Tibial nerve (tissue), 4 donors: ENCODE measurements around the gene LIN37. TPM values are rescaled to one million over a fixed set of nuclear protein-coding genes. Genes with fewer than 3 reads are reported as not detected.
A peak's percentile ranks its signal among the peaks of the same experiment; 100 is the strongest.

Experiments used
- DNase-seq, 2 donors: peaks; one replicate each; pipeline ENCODE4 v3.0.0-alpha.2; 2019; ENCODE audit warnings: low spot score in 2 of 2
- H3K27ac ChIP-seq, 4 donors: fragments of 200-600 bp; sonication (generic) in 3 of 4; one replicate each; pipeline ENCODE4 v1.5.1; 2017 to 2019; ENCODE audit warnings: mild to moderate bottlenecking in 1 of 4
- H3K27me3 ChIP-seq, 2 donors: fragments of 200-600 bp; sonication (generic) in 1 of 2; one replicate each; pipeline versions ENCODE4 v1.5.1 to v1.6.0; 2017 to 2019
- H3K36me3 ChIP-seq, 3 donors: fragments of 200-600 bp; sonication (generic); one replicate each; pipeline ENCODE4 v1.5.1; 2018 to 2019
- H3K4me1 ChIP-seq, 4 donors: fragments of 200-600 bp; sonication (generic) in 3 of 4; one replicate each; pipeline ENCODE4 v1.5.1; 2017 to 2019
- H3K4me3 ChIP-seq, 4 donors: fragments of 200-600 bp; sonication (generic) in 3 of 4; one replicate each; pipeline ENCODE4 v1.5.1; 2017 to 2019; ENCODE audit warnings: mild to moderate bottlenecking in 1 of 4, moderate library complexity in 1 of 4
- H3K9me3 ChIP-seq, 4 donors: fragments of 200-600 bp; sonication (generic) in 3 of 4; one replicate each; pipeline ENCODE4 v1.5.1; 2017 to 2019
- EP300 ChIP-seq, 2 donors: sonication (generic); formaldehyde crosslinking; IDR thresholded peaks; one replicate each; pipeline ENCODE4 v1.6.1; 2017; ENCODE audit warnings: antibody characterized with exemption in 2 of 2, mild to moderate bottlenecking in 1 of 2
- POLR2A ChIP-seq, 2 donors: fragments of 450-650 bp; IDR thresholded peaks; one replicate each; pipeline ENCODE4 v1.6.1; 2017; ENCODE audit warnings: antibody characterized with exemption in 2 of 2, mild to moderate bottlenecking in 2 of 2, moderate library complexity in 2 of 2
- WGBS, 2 donors: methylation state at CpG; one replicate each; pipeline ENCODE4 v1.1.5; 2018; 5-methylcytosine and 5-hydroxymethylcytosine counted together
- total RNA-seq, 4 donors: library from RNA; depleted of rRNA; stranded (reverse); fragments of >200 nt; gene quantifications; one replicate each; pipeline ENCODE4 v1.1.0, GENCODE V29; 2016
- TF ChIP-seq, protein P1 (sequence below), 5 experiments: fragments of 200-600 bp in 3 of 5; fragments of 450-650 bp in 2 of 5; sonication (generic) in 3 of 5; IDR thresholded peaks; one replicate each; pipeline ENCODE4 v1.5.1; 2016 to 2019; ENCODE audit warnings: antibody characterized with exemption in 5 of 5, mild to moderate bottlenecking in 3 of 5, moderate library complexity in 2 of 5

LIN37 gene
- total RNA-seq, 4 donors from 2014 or later: 18.1 to 32.7 (median 20.6) TPM

GRCh38 chr19:35713904-35714495 is 34.4 kb upstream of the LIN37 start:
- no peak for DNase-seq
- H3K36me3 ChIP-seq: no peaks in the 10 kb centered on the region
- 82 to 84% methylated on average over 10 to 12 of the region's 12 CpGs for WGBS, 2 donors
- peaks cover 0 to 20% (median 17%) of the 10 kb centered on the region in 4 donors for H3K4me1 ChIP-seq
- TF ChIP-seq, protein P1, sequence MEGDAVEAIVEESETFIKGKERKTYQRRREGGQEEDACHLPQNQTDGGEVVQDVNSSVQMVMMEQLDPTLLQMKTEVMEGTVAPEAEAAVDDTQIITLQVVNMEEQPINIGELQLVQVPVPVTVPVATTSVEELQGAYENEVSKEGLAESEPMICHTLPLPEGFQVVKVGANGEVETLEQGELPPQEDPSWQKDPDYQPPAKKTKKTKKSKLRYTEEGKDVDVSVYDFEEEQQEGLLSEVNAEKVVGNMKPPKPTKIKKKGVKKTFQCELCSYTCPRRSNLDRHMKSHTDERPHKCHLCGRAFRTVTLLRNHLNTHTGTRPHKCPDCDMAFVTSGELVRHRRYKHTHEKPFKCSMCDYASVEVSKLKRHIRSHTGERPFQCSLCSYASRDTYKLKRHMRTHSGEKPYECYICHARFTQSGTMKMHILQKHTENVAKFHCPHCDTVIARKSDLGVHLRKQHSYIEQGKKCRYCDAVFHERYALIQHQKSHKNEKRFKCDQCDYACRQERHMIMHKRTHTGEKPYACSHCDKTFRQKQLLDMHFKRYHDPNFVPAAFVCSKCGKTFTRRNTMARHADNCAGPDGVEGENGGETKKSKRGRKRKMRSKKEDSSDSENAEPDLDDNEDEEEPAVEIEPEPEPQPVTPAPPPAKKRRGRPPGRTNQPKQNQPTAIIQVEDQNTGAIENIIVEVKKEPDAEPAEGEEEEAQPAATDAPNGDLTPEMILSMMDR (IDR thresholded peaks at IDR 0.05): no peak
- TF ChIP-seq EP300 (IDR thresholded peaks at IDR 0.05) (no peak), POLR2A (IDR thresholded peaks at IDR 0.05) (no peak)
- H3K9me3 ChIP-seq: no peaks in the 10 kb centered on the region
- no peak overlapping the region for H3K27ac ChIP-seq
- H3K4me3 ChIP-seq: no peak overlapping the region
- no peaks in the 10 kb centered on the region for H3K27me3 ChIP-seq

- Histone ChIP-seq H3K27ac (no peak overlapping the region), H3K9me3 (no peaks in the 10 kb centered on the region), H3K27me3 (no peaks in the 10 kb centered on the region), H3K4me1 (peaks cover 0 to 28% (median 23%) of the 10 kb centered on the region in 4 donors), H3K4me3 (no peak overlapping the region), H3K36me3 (peaks cover 0 to 2% (median 0%) of the 10 kb centered on the region in 3 donors)
- WGBS, 2 donors: 73 to 79% methylated on average over 14 of the region's 14 CpGs
- no peak for DNase-seq
- TF ChIP-seq, protein P1 (IDR thresholded peaks at IDR 0.05): no peak
- TF ChIP-seq EP300 (IDR thresholded peaks at IDR 0.05): no peak
- TF ChIP-seq POLR2A (IDR thresholded peaks at IDR 0.05): no peak
These were observed 33.6 kb upstream of the LIN37 start for GRCh38 chr19:35714601-35715354.

- WGBS, 2 donors: 77 to 92% methylated on average over 4 to 6 of the region's 7 CpGs
- Histone ChIP-seq H3K27me3 (no peaks in the 10 kb centered on the region), H3K36me3 (peaks cover 0 to 9% (median 0%) of the 10 kb centered on the region in 3 donors), H3K4me1 (peaks cover 0 to 34% (median 23%) of the 10 kb centered on the region in 4 donors), H3K4me3 (peak overlapping the region in 1 of 4 donors; percentile 57), H3K9me3 (no peaks in the 10 kb centered on the region), H3K27ac (peak overlapping the region in 2 of 4 donors; percentile 88 to 94)
- TF ChIP-seq EP300 (IDR thresholded peaks at IDR 0.05): no peak
- no peak for DNase-seq
These were observed 33.0 kb upstream of the LIN37 start for GRCh38 chr19:35715355-35715809.

GRCh38 chr19:35715981-35716800 is 32.2 kb upstream of the LIN37 start:
- TF ChIP-seq, protein P1 (IDR thresholded peaks at IDR 0.05): no peak
- TF ChIP-seq POLR2A (IDR thresholded peaks at IDR 0.05): no peak
- TF ChIP-seq EP300 (IDR thresholded peaks at IDR 0.05): no peak
- no peak for DNase-seq
- H3K27ac ChIP-seq: peak overlapping the region; percentile 88 to 94 (median 90)
- H3K36me3 ChIP-seq: peaks cover 0 to 17% (median 0%) of the 10 kb centered on the region in 3 donors
- H3K4me1 ChIP-seq: peaks cover 0 to 42% (median 23%) of the 10 kb centered on the region in 4 donors
- no peaks in the 10 kb centered on the region for H3K9me3 ChIP-seq
- WGBS, 2 donors: 4 to 5% methylated on average over 49 to 52 of the region's 52 CpGs
- no peaks in the 10 kb centered on the region for H3K27me3 ChIP-seq
- peak overlapping the region; percentile 57 to 95 (median 79) for H3K4me3 ChIP-seq
